NB4 (cell line): ENCODE measurements around the gene AKR1B15.
"Not testable (repeated sequence)": the region's sequence is repeated elsewhere in the genome, so short reads cannot be mapped to it uniquely, and the experiment has no call there.

ENCODE experiments used
- DNase-seq: peaks from one replicate; pipeline ENCODE4 v3.0.0; 2010; ENCODE audit warnings: low read depth
- H3K4me3 ChIP-seq: one replicate; pipeline ENCODE4 v1.5.1; 2011; ENCODE audit warnings: mild to moderate bottlenecking, low read depth, low read length, moderate library complexity
- CTCF ChIP-seq: IDR thresholded peaks from one replicate; pipeline ENCODE4 v1.5.1; 2012; ENCODE audit warnings: low read depth, low read length
- MAX ChIP-seq: IDR thresholded peaks from 2 replicates; pipeline ENCODE4 v1.6.1; 2011; ENCODE audit warnings: low read depth, low read length
- MYC ChIP-seq: IDR thresholded peaks from 2 replicates; pipeline ENCODE4 v1.6.1; 2011; ENCODE audit warnings: low read depth, low read length
- POLR2A ChIP-seq: IDR thresholded peaks from 2 replicates; pipeline ENCODE4 v1.6.1; 2011; ENCODE audit warnings: mild to moderate bottlenecking; ENCODE audit not compliant: insufficient read length; ENCODE audit errors: extremely low read depth

AKR1B15 gene

GRCh38 chr7:134535272-134535918 lies 13.5 kb upstream of the AKR1B15 start:
- TF ChIP-seq MAX: no peak
- no peak for TF ChIP-seq POLR2A
- no peak for TF ChIP-seq CTCF
- no peak for TF ChIP-seq MYC
- H3K4me3 ChIP-seq: no peak overlapping the region
- no peak for DNase-seq

GRCh38 chr7:134535919-134536299 lies 13.0 kb upstream of the AKR1B15 start:
- H3K4me3 ChIP-seq: no peak overlapping the region
- DNase-seq: no peak
- TF ChIP-seq MAX (no peak), POLR2A (no peak), CTCF (no peak), MYC (no peak)

GRCh38 chr7:134536558-134536957 lies 12.4 kb upstream of the AKR1B15 start:
- DNase-seq, H3K4me3 ChIP-seq: not testable (repeated sequence)

- DNase-seq, H3K4me3 ChIP-seq: not testable (repeated sequence)
Measured at GRCh38 chr7:134537273-134537781, 11.6 kb upstream of the AKR1B15 start.

- TF ChIP-seq POLR2A (no peak), CTCF (no peak), MAX (no peak), MYC (no peak)
- DNase-seq: no peak
- no peak overlapping the region for H3K4me3 ChIP-seq
Measured at GRCh38 chr7:134539380-134540004, 9.4 kb upstream of the AKR1B15 start.

- H3K4me3 ChIP-seq, DNase-seq: not testable (repeated sequence)
Measured at GRCh38 chr7:134541501-134542194, 7.3 kb upstream of the AKR1B15 start.

- H3K4me3 ChIP-seq: no peak overlapping the region
- TF ChIP-seq POLR2A (no peak), CTCF (no peak), MAX (no peak), MYC (no peak)
- DNase-seq: no peak
Measured at GRCh38 chr7:134542195-134542771, 6.6 kb upstream of the AKR1B15 start.
